ENCODE measurements around the gene CD8B. TPM values are rescaled to one million over a fixed set of nuclear protein-coding genes. Genes with fewer than 3 reads are reported as not detected.

The CD8B gene
- total RNA-seq, 2 donors from 2014 or later = not detected

- no peak overlapping the region for H3K9ac ChIP-seq (ENCODE audit: extremely low read depth, low read length, poor library complexity, severe bottlenecking)
- no peaks in the 10 kb centered on the region for H3K4me1 Mint-ChIP-seq
- no peaks in the 10 kb centered on the region for H3K9me3 ChIP-seq (ENCODE audit: control insufficient read depth, low read length)
- H3K4me3 ChIP-seq (ENCODE audit: low read length) = no peak overlapping the region
- no peak overlapping the region for H3K27ac ChIP-seq (ENCODE audit: low read depth, low read length)
- H3K27me3 ChIP-seq (ENCODE audit: control insufficient read depth, insufficient read depth, low read length, poor library complexity, severe bottlenecking) = peaks cover 5% of the 10 kb centered on the region
- TF ChIP-seq, protein P1, sequence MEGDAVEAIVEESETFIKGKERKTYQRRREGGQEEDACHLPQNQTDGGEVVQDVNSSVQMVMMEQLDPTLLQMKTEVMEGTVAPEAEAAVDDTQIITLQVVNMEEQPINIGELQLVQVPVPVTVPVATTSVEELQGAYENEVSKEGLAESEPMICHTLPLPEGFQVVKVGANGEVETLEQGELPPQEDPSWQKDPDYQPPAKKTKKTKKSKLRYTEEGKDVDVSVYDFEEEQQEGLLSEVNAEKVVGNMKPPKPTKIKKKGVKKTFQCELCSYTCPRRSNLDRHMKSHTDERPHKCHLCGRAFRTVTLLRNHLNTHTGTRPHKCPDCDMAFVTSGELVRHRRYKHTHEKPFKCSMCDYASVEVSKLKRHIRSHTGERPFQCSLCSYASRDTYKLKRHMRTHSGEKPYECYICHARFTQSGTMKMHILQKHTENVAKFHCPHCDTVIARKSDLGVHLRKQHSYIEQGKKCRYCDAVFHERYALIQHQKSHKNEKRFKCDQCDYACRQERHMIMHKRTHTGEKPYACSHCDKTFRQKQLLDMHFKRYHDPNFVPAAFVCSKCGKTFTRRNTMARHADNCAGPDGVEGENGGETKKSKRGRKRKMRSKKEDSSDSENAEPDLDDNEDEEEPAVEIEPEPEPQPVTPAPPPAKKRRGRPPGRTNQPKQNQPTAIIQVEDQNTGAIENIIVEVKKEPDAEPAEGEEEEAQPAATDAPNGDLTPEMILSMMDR (conservative IDR thresholded peaks at IDR 0.05) = no peak
- H3K27ac Mint-ChIP-seq = no peak overlapping the region
- H3K9me3 Mint-ChIP-seq = no peaks in the 10 kb centered on the region
- peaks cover 5% of the 10 kb centered on the region for H3K27me3 Mint-ChIP-seq (ENCODE audit: insufficient read depth)
- H3K4me1 ChIP-seq (ENCODE audit: control insufficient read depth, insufficient read depth, low read length) = no peaks in the 10 kb centered on the region
- WGBS, 2 experiments (ENCODE audit: insufficient coverage in 1 of 2, insufficient read length in 1 of 2) = 72 to 94% methylated on average over 2 to 9 of the region's 9 CpGs
- H3K36me3 Mint-ChIP-seq (ENCODE audit: low read depth) = no peaks in the 10 kb centered on the region
- H3K4me3 Mint-ChIP-seq = no peak overlapping the region
- DNase-seq = no peak
- no peaks in the 10 kb centered on the region for H3K36me3 ChIP-seq (ENCODE audit: control insufficient read depth, insufficient read depth, low read length)
Observed at GRCh38 chr2:86781363-86781762, 80.3 kb downstream of the CD8B start.

- TF ChIP-seq, protein P1 (conservative IDR thresholded peaks at IDR 0.05) = no peak
- 79 to 98% methylated on average over 1 to 3 of the region's 3 CpGs for WGBS, 2 experiments (ENCODE audit: insufficient coverage in 1 of 2, insufficient read length in 1 of 2)
- Histone ChIP-seq H3K4me1 (ENCODE audit: control insufficient read depth, insufficient read depth, low read length) (no peaks in the 10 kb centered on the region), H3K27me3 (ENCODE audit: control insufficient read depth, insufficient read depth, low read length, poor library complexity, severe bottlenecking) (peaks cover 3% of the 10 kb centered on the region), H3K9ac (ENCODE audit: extremely low read depth, low read length, poor library complexity, severe bottlenecking) (no peak overlapping the region), H3K4me3 (ENCODE audit: low read length) (no peak overlapping the region), H3K9me3 (ENCODE audit: control insufficient read depth, low read length) (no peaks in the 10 kb centered on the region), H3K27ac (ENCODE audit: low read depth, low read length) (no peak overlapping the region), H3K36me3 (ENCODE audit: control insufficient read depth, insufficient read depth, low read length) (peaks cover 6% of the 10 kb centered on the region)
- no peaks in the 10 kb centered on the region for H3K9me3 Mint-ChIP-seq
- peaks cover 4% of the 10 kb centered on the region for H3K36me3 Mint-ChIP-seq (ENCODE audit: low read depth)
- no peaks in the 10 kb centered on the region for H3K27me3 Mint-ChIP-seq (ENCODE audit: insufficient read depth)
- H3K4me1 Mint-ChIP-seq = no peaks in the 10 kb centered on the region
- no peak for DNase-seq
- no peak overlapping the region for H3K4me3 Mint-ChIP-seq
- H3K27ac Mint-ChIP-seq = no peak overlapping the region
Observed at GRCh38 chr2:86779971-86780370, 81.7 kb downstream of the CD8B start.

DNA sequence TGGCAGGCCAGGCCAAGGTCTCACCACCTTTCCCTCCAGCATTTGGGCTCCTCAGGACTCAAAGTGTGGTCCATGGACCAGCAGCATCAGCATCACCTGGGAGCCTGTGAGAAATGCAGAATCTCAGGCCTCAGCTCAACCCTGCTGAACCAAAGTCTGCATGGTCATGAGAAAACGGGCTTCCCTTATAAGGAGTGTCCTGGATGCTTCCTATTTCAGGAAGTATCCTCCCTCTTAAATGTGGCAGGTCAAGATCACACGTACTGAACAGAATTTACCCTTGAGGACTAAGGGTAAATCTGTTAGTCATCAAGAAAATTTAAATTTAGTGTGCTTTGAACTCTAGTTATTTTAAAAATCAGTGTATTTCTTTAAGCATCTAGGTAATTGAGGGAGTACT, 82.7 kb downstream of the CD8B start:
- H3K4me1 ChIP-seq (ENCODE audit: control insufficient read depth, insufficient read depth, low read length) = peaks cover 5% of the 10 kb centered on the region
- Mint-ChIP-seq H3K9me3 (no peaks in the 10 kb centered on the region), H3K4me1 (peaks cover 8% of the 10 kb centered on the region)

More for the DNA sequence above, 82.7 kb downstream of the CD8B start:
- Histone ChIP-seq H3K9ac (ENCODE audit: extremely low read depth, low read length, poor library complexity, severe bottlenecking) (no peak overlapping the region), H3K27me3 (ENCODE audit: control insufficient read depth, insufficient read depth, low read length, poor library complexity, severe bottlenecking) (no peaks in the 10 kb centered on the region), H3K27ac (ENCODE audit: low read depth, low read length) (no peak overlapping the region), H3K36me3 (ENCODE audit: control insufficient read depth, insufficient read depth, low read length) (peaks cover 16% of the 10 kb centered on the region), H3K9me3 (ENCODE audit: control insufficient read depth, low read length) (no peaks in the 10 kb centered on the region), H3K4me3 (ENCODE audit: low read length) (no peak overlapping the region)
- WGBS, 2 experiments (ENCODE audit: insufficient coverage in 1 of 2, insufficient read length in 1 of 2) = 83 to 87% methylated on average over 2 of the region's 2 CpGs
- TF ChIP-seq, protein P1 (conservative IDR thresholded peaks at IDR 0.05) = no peak
- peaks cover 11% of the 10 kb centered on the region for H3K36me3 Mint-ChIP-seq (ENCODE audit: low read depth)
- DNase-seq = no peak
- no peak overlapping the region for H3K27ac Mint-ChIP-seq
- no peaks in the 10 kb centered on the region for H3K27me3 Mint-ChIP-seq (ENCODE audit: insufficient read depth)
- no peak overlapping the region for H3K4me3 Mint-ChIP-seq

Data from endodermal cell (in vitro differentiated cells).